Measurements from ENCODE around the gene KHDC4.
"Not testable (repeated sequence)": the region's sequence is repeated elsewhere in the genome, so short reads cannot be mapped to it uniquely, and the experiment has no call there.

Gene KHDC4

GRCh38 chr1:155940482-155940992 lies 6.3 kb upstream of the KHDC4 start:
- DNase-seq = no peak

- DNase-seq = peak; percentile 65
These were observed 4.0 kb upstream of the KHDC4 start for GRCh38 chr1:155938220-155938627.

- DNase-seq = no peak
These were observed 850 bp upstream of the KHDC4 start for GRCh38 chr1:155934936-155935590.

- no peak for DNase-seq
These were observed 569 bp downstream of the KHDC4 start for GRCh38 chr1:155933591-155934096.

- no peak for DNase-seq
These were observed 1.7 kb downstream of the KHDC4 start for GRCh38 chr1:155932487-155932886.

- no peak for DNase-seq
These were observed 2.1 kb downstream of the KHDC4 start for GRCh38 chr1:155932081-155932480.

- DNase-seq = no peak
These were observed 2.7 kb downstream of the KHDC4 start for GRCh38 chr1:155931332-155932038.

GRCh38 chr1:155930725-155931124 lies 3.5 kb downstream of the KHDC4 start:
- DNase-seq = not testable (repeated sequence)

GRCh38 chr1:155929057-155929456 lies 5.2 kb downstream of the KHDC4 start:
- DNase-seq = no peak

- no peak for DNase-seq
These were observed 8.7 kb downstream of the KHDC4 start for GRCh38 chr1:155925506-155925905.

GRCh38 chr1:155920717-155921116 lies 13.5 kb downstream of the KHDC4 start:
- DNase-seq = no peak

- DNase-seq = no peak
These were observed 14.4 kb downstream of the KHDC4 start for GRCh38 chr1:155919801-155920200.

- no peak for DNase-seq
These were observed 15.6 kb downstream of the KHDC4 start for GRCh38 chr1:155918660-155919059.

- no peak for DNase-seq
These were observed 20.1 kb downstream of the KHDC4 start for GRCh38 chr1:155913969-155914757.

- DNase-seq = no peak
These were observed 22.1 kb downstream of the KHDC4 start for GRCh38 chr1:155912056-155912536.

- peak; percentile 62 for DNase-seq
These were observed 22.8 kb downstream of the KHDC4 start, which contains the start of gene RIT1 for GRCh38 chr1:155911156-155912055. Gene RIT1, minus strand, starts transcription at chr1:155911349. Its CDS starts 588 bp downstream, at chr1:155910761.

GRCh38 chr1:155910621-155911121 lies 23.5 kb downstream of the KHDC4 start:
- DNase-seq = no peak

GRCh38 chr1:155909894-155910293 lies 24.3 kb downstream of the KHDC4 start:
- no peak for DNase-seq

GRCh38 chr1:155904261-155904660 lies 30.0 kb downstream of the KHDC4 start:
- DNase-seq = no peak

GRCh38 chr1:155900161-155900560 lies 34.1 kb downstream of the KHDC4 start:
- DNase-seq = no peak

GRCh38 chr1:155899683-155900082 lies 34.5 kb downstream of the KHDC4 start:
- DNase-seq = no peak

GRCh38 chr1:155898888-155899287 lies 35.3 kb downstream of the KHDC4 start:
- no peak for DNase-seq
